RWPE1 (cell line): ENCODE measurements around the gene CORO2A.

Experiments used
- CTCF ChIA-PET: fragments of 350-600 bp; sonication (Branson Sonifier 250); formaldehyde crosslinking; extraction: SDS; loops from one replicate; lab custom pipeline; 2021; lab: Yijun Ruan, JAX
- POLR2A ChIA-PET: fragments of 400-600 bp; formaldehyde crosslinking; extraction: SDS; loops from one replicate; lab custom pipeline; 2020; ENCODE audit warnings: antibody characterized with exemption; ENCODE audit not compliant: low non-redundant PET; lab: Yijun Ruan, JAX
- DNase-seq: peaks from one replicate; pipeline ENCODE4 v3.0.0; 2012; ENCODE audit warnings: low spot score
- H3K27ac ChIP-seq: fragments of 450-650 bp; 2 replicates; pipeline ENCODE4 v1.5.1; 2017
- CTCF ChIP-seq: fragments of 450-650 bp; conservative IDR thresholded peaks from 2 replicates; pipeline ENCODE4 v1.5.1; 2017; ENCODE audit warnings: low read depth, mild to moderate bottlenecking

CORO2A gene

GRCh38 chr9:98225015-98225442 lies 32.6 kb upstream of the CORO2A start:
- peak overlapping the region; percentile 100 for H3K27ac ChIP-seq
- TF ChIP-seq CTCF = no peak
- no peak for DNase-seq
- POLR2A ChIA-PET = no interaction called here
- CTCF ChIA-PET = interaction anchor here (0.5 kb wide), 1 partner anchor 32 kb away, joined by 10 read pairs; no protein-coding TSS in a partner anchor

GRCh38 chr9:98222885-98223691 lies 30.7 kb upstream of the CORO2A start:
- CTCF ChIA-PET = interaction anchor here (0.6 kb wide), 2 partner anchors 146 to 1009 kb away, joined by 3 read pairs; no protein-coding TSS in a partner anchor
- no peak for TF ChIP-seq CTCF
- peak; percentile 100 for DNase-seq
- peak overlapping the region; percentile 100 for H3K27ac ChIP-seq
- POLR2A ChIA-PET = interaction anchor here (0.6 to 1.8 kb wide), 7 partner anchors 26 to 590 kb away, joined by 3 to 17 read pairs (median 3); partner anchors contain the start of genes TBC1D2 and TSTD2

GRCh38 chr9:98220911-98221310 lies 28.5 kb upstream of the CORO2A start:
- DNase-seq = no peak
- POLR2A ChIA-PET = no interaction called here
- CTCF ChIA-PET = interaction anchor here (1.4 kb wide), 1 partner anchor 44 kb away, joined by 4 read pairs; no protein-coding TSS in a partner anchor
- TF ChIP-seq CTCF = no peak
- H3K27ac ChIP-seq = peak overlapping the region; percentile 100

GRCh38 chr9:98219794-98220370 lies 27.4 kb upstream of the CORO2A start:
- ChIA-PET POLR2A (no interaction called here), CTCF (interaction anchor here (1.4 kb wide), 1 partner anchor 45 kb away, joined by 4 read pairs; no protein-coding TSS in a partner anchor)

GRCh38 chr9:98219364-98219716 lies 26.9 kb upstream of the CORO2A start:
- DNase-seq = no peak
- ChIA-PET CTCF (no interaction called here), POLR2A (no interaction called here)
- no peak overlapping the region for H3K27ac ChIP-seq
- TF ChIP-seq CTCF = no peak

More at GRCh38 chr9:98219794-98220370, 27.4 kb upstream of the CORO2A start:
- peak overlapping the region; percentile 100 for H3K27ac ChIP-seq
- no peak for DNase-seq
- TF ChIP-seq CTCF = no peak

GRCh38 chr9:98218562-98219363 lies 26.3 kb upstream of the CORO2A start:
- CTCF ChIA-PET = no interaction called here
- TF ChIP-seq CTCF = no peak
- POLR2A ChIA-PET = no interaction called here
- no peak for DNase-seq
- H3K27ac ChIP-seq = peak overlapping the region; percentile 66
